Measurements from ENCODE around the gene TASP1. TPM values are rescaled to one million over a fixed set of nuclear protein-coding genes. Genes with fewer than 3 reads are reported as not detected.

Gene TASP1
- total and polyA plus RNA-seq, 12 donors = 3.6 to 13.0 (median 9.6) TPM

GRCh38 chr20:13535627-13536026 is 103.1 kb downstream of the TASP1 start:
- Histone ChIP-seq H3K9me3 (replicated peaks in 1 of 3) (no peaks in the 10 kb centered on the region), H3K27me3 (no peaks in the 10 kb centered on the region), H3K4me3 (no peak overlapping the region), H3K4me1 (replicated peaks in 1 of 2) (no peaks in the 10 kb centered on the region), H3K36me3 (replicated peaks in 1 of 2) (no peaks in the 10 kb centered on the region), H3K27ac (no peak overlapping the region)
- 93 to 99% (median 97%) methylated on average over 4 of the region's 4 CpGs for WGBS, 4 donors
- TF ChIP-seq POLR2A (IDR thresholded peaks at IDR 0.05) = no peak
- no peak for TF ChIP-seq CTCF (IDR thresholded peaks at IDR 0.05)
- intact Hi-C loops (cut with DNase I) = no loop called here
- no peak for DNase-seq

- 78 to 85% (median 81%) methylated on average over 5 of the region's 5 CpGs for WGBS, 4 donors
- intact Hi-C loops (cut with DNase I) = no loop called here
- H3K27ac ChIP-seq = no peak overlapping the region
- H3K27me3 ChIP-seq = no peaks in the 10 kb centered on the region
- no peaks in the 10 kb centered on the region for H3K36me3 ChIP-seq (replicated peaks in 1 of 2)
- no peaks in the 10 kb centered on the region for H3K9me3 ChIP-seq (replicated peaks in 1 of 3)
- DNase-seq = no peak
- no peak overlapping the region for H3K4me3 ChIP-seq
- H3K4me1 ChIP-seq (replicated peaks in 1 of 2) = no peaks in the 10 kb centered on the region
- TF ChIP-seq CTCF (IDR thresholded peaks at IDR 0.05) (no peak), POLR2A (IDR thresholded peaks at IDR 0.05) (no peak)
These were observed 104.8 kb downstream of the TASP1 start for GRCh38 chr20:13533946-13534345.

- Histone ChIP-seq H3K4me1 (replicated peaks in 1 of 2) (no peaks in the 10 kb centered on the region), H3K27me3 (no peaks in the 10 kb centered on the region), H3K4me3 (no peak overlapping the region), H3K27ac (no peak overlapping the region), H3K36me3 (replicated peaks in 1 of 2) (no peaks in the 10 kb centered on the region), H3K9me3 (replicated peaks in 1 of 3) (no peaks in the 10 kb centered on the region)
- no peak for DNase-seq
- no peak for TF ChIP-seq CTCF (IDR thresholded peaks at IDR 0.05)
- no peak for TF ChIP-seq POLR2A (IDR thresholded peaks at IDR 0.05)
- 93 to 100% (median 97%) methylated on average over 3 of the region's 3 CpGs for WGBS, 4 donors
- intact Hi-C loops (cut with DNase I) = no loop called here
These were observed 108.6 kb downstream of the TASP1 start for GRCh38 chr20:13530146-13530545.

- intact Hi-C loops (cut with DNase I) = no loop called here
- no peaks in the 10 kb centered on the region for H3K36me3 ChIP-seq (replicated peaks in 1 of 2)
These were observed 112.2 kb downstream of the TASP1 start for GRCh38 chr20:13526551-13526950.

GRCh38 chr20:13525225-13525940 is 113.3 kb downstream of the TASP1 start:
- intact Hi-C loops (cut with DNase I) = no loop called here
- 79 to 91% (median 85%) methylated on average over 4 of the region's 4 CpGs for WGBS, 4 donors
- H3K27me3 ChIP-seq = no peaks in the 10 kb centered on the region
- H3K9me3 ChIP-seq (replicated peaks in 1 of 3) = no peaks in the 10 kb centered on the region
- H3K4me1 ChIP-seq (replicated peaks in 1 of 2) = no peaks in the 10 kb centered on the region
- TF ChIP-seq POLR2A (IDR thresholded peaks at IDR 0.05) (no peak), CTCF (IDR thresholded peaks at IDR 0.05) (no peak)
- DNase-seq = peak in 2 of 7 donors; percentile 5 to 17
- H3K27ac ChIP-seq = no peak overlapping the region
- no peaks in the 10 kb centered on the region for H3K36me3 ChIP-seq (replicated peaks in 1 of 2)
- H3K4me3 ChIP-seq = no peak overlapping the region

More at GRCh38 chr20:13526551-13526950, 112.2 kb downstream of the TASP1 start:
- TF ChIP-seq POLR2A (IDR thresholded peaks at IDR 0.05) = no peak
- DNase-seq = no peak
- Histone ChIP-seq H3K27me3 (no peaks in the 10 kb centered on the region), H3K4me3 (no peak overlapping the region), H3K27ac (no peak overlapping the region), H3K9me3 (replicated peaks in 1 of 3) (no peaks in the 10 kb centered on the region), H3K4me1 (replicated peaks in 1 of 2) (no peaks in the 10 kb centered on the region)
- WGBS, 4 donors = 93 to 100% (median 96%) methylated on average over 1 of the region's 1 CpG
